ENCODE results near the gene MOV10L1. TPM values are rescaled to one million over a fixed set of nuclear protein-coding genes. Genes with fewer than 3 reads are reported as not detected.

The MOV10L1 gene
- total RNA-seq, 1 donor from 2014 or later = 3.5 TPM

DNA sequence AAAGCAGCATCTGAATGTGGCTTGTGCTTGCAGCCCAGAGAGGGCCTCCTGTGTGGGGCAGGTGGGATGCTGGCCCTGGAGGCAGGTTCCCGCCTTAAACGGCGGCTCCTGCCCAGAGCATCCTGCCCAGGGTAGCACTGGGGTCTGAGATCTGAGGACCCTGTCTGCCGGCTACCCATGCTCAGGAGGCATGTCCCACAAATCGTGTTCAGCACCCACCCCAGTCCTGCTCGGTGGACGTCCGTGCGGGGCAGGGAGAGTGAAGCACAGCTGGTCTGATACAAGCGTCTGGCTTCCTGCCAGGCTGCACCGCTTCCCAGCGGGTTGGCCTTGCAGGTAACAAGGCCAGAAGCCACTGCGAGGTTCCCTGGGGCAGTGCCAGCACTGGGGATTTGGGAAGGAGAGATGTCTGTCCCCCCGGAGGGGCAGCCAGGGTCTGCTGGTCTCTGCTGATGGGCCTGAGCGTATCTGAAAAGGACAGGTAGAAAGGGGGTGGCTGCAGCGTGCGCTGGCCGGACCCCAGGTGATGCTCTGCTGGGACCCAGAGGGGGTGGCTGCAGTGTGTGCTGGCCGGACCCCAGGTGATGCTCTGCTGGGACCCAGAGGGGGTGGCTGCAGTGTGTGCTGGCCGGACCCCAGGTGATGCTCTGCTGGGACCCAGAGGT, 99.5 kb downstream of the MOV10L1 start:
- Mint-ChIP-seq H3K36me3 (no peaks in the 10 kb centered on the region), H3K4me1 (peaks cover 29% of the 10 kb centered on the region), H3K4me3 (peak overlapping the region; percentile 15), H3K27ac (peak overlapping the region; percentile 50), H3K27me3 (ENCODE audit: low read depth) (no peaks in the 10 kb centered on the region), H3K9me3 (no peaks in the 10 kb centered on the region)
- no peak for DNase-seq (ENCODE audit: low spot score in 2 of 2, unreplicated experiment in 2 of 2)
- TF ChIP-seq, protein P1, sequence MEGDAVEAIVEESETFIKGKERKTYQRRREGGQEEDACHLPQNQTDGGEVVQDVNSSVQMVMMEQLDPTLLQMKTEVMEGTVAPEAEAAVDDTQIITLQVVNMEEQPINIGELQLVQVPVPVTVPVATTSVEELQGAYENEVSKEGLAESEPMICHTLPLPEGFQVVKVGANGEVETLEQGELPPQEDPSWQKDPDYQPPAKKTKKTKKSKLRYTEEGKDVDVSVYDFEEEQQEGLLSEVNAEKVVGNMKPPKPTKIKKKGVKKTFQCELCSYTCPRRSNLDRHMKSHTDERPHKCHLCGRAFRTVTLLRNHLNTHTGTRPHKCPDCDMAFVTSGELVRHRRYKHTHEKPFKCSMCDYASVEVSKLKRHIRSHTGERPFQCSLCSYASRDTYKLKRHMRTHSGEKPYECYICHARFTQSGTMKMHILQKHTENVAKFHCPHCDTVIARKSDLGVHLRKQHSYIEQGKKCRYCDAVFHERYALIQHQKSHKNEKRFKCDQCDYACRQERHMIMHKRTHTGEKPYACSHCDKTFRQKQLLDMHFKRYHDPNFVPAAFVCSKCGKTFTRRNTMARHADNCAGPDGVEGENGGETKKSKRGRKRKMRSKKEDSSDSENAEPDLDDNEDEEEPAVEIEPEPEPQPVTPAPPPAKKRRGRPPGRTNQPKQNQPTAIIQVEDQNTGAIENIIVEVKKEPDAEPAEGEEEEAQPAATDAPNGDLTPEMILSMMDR (IDR thresholded peaks at IDR 0.05; ENCODE audit: unreplicated experiment) = no peak

DNA sequence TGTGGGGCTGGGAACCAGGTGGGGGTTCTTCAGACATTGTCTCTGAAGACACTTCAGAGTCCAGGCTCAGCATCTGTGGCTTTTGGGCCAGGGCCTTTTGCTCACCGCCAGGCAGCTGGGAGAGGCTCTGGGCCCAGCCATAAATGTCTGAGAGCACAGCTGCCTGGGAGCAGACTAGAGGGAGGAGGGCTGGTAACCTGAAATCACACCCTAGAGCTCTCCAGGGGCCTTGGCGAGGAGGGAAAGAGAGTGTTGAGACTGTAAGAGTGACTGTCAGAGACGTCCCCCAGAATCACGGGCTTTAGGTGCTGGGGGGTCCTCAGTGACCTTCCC, 100.0 kb downstream of the MOV10L1 start:
- TF ChIP-seq, protein P1 (IDR thresholded peaks at IDR 0.05; ENCODE audit: unreplicated experiment) = no peak
- peaks cover 25% of the 10 kb centered on the region for H3K4me1 Mint-ChIP-seq
- peak overlapping the region; percentile 53 for H3K4me3 Mint-ChIP-seq
- no peaks in the 10 kb centered on the region for H3K36me3 Mint-ChIP-seq
- H3K27ac Mint-ChIP-seq = peak overlapping the region; percentile 89
- no peaks in the 10 kb centered on the region for H3K27me3 Mint-ChIP-seq (ENCODE audit: low read depth)
- H3K9me3 Mint-ChIP-seq = no peaks in the 10 kb centered on the region
- DNase-seq (ENCODE audit: low spot score in 2 of 2, unreplicated experiment in 2 of 2) = no peak

DNA sequence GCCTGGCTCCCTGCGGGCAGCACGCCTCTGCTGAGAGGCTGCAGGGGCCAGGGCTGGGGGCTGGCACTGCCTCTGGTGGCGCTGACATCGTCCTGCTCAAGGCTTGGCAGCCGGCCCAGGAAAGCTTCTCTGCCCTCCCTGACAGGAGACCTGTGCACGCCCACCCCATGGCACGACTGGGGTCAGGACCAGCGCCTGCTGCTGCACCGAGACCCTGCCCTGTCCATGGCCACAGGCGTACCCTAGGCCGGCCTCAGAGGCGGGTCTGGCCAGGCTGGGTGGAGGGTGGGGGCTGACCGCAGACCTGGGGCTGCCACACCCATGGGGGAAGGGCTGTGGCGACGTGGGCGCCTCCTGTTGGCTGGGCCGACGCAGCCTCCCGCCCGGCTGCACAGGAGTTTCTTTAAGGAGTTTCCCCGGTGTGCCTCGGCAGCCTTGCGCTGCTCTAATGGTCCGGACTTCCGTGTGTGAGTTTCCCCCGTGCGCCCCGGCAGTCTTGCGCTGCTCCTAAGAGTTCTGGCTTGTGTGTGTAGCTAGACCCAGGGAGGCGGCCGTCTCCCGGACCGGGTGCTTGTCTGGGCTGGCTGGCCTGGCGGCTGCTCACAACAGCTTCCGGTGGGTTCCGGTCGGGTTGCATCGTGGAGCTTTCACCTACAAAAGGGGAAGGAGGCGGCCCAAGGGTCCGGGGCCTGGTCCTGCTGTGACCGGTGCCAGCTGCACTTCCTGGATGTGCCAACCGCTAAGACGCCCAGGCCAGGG, 100.6 kb downstream of the MOV10L1 start:
- peak overlapping the region; percentile 43 for H3K27ac Mint-ChIP-seq
- TF ChIP-seq, protein P1 (IDR thresholded peaks at IDR 0.05; ENCODE audit: unreplicated experiment) = peak; percentile 16
- peak overlapping the region; percentile 55 for H3K4me3 Mint-ChIP-seq
- peak in 1 of 2 experiments; percentile 70 for DNase-seq (ENCODE audit: low spot score in 2 of 2, unreplicated experiment in 2 of 2)
- no peaks in the 10 kb centered on the region for H3K27me3 Mint-ChIP-seq (ENCODE audit: low read depth)
- no peaks in the 10 kb centered on the region for H3K36me3 Mint-ChIP-seq
- H3K9me3 Mint-ChIP-seq = no peaks in the 10 kb centered on the region
- peaks cover 25% of the 10 kb centered on the region for H3K4me1 Mint-ChIP-seq

DNA sequence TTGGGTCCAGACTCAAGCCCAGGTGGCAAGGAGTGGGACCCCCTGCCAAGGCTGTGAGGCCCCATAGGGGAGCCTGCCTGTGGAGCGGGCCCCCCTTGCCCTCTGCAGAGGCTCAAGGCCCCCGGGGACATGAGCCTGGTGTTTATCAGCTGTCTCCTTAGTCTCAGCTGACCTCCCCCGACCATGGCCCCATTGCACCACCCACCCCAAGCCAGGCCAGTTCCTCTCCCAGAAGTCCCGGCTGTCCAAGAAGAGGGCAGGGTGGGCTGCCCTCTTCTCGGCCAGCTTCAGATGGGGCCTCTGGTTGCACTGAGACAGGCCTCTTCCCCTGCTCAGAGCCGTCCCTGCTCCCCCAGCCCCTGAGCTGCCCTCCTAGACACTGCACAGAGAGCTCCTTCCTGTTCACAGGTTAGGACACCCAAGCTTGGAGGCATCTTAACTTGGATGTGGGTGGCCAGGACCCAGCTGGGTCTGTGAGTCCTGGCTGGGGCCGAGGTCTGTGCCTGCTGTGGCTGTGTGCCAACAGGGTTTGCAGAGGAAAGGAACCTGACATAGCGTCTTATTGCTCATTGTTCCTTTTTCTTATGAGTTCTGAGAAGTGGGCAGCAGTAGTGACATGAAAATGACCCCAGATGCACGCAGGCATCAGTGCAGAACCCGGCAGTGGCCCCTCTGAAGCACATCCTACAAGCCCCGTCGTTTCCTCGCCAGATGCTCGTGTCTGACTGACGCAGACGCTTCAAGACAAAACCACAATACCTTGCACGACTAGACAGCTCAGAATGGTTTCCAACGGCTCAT, 101.3 kb downstream of the MOV10L1 start:
- Mint-ChIP-seq H3K27me3 (ENCODE audit: low read depth) (no peaks in the 10 kb centered on the region), H3K4me1 (peaks cover 23% of the 10 kb centered on the region), H3K4me3 (peak overlapping the region; percentile 55), H3K9me3 (no peaks in the 10 kb centered on the region), H3K36me3 (no peaks in the 10 kb centered on the region), H3K27ac (peak overlapping the region; percentile 87)
- TF ChIP-seq, protein P1 (IDR thresholded peaks at IDR 0.05; ENCODE audit: unreplicated experiment) = no peak
- DNase-seq (ENCODE audit: low spot score in 2 of 2, unreplicated experiment in 2 of 2) = no peak

DNA sequence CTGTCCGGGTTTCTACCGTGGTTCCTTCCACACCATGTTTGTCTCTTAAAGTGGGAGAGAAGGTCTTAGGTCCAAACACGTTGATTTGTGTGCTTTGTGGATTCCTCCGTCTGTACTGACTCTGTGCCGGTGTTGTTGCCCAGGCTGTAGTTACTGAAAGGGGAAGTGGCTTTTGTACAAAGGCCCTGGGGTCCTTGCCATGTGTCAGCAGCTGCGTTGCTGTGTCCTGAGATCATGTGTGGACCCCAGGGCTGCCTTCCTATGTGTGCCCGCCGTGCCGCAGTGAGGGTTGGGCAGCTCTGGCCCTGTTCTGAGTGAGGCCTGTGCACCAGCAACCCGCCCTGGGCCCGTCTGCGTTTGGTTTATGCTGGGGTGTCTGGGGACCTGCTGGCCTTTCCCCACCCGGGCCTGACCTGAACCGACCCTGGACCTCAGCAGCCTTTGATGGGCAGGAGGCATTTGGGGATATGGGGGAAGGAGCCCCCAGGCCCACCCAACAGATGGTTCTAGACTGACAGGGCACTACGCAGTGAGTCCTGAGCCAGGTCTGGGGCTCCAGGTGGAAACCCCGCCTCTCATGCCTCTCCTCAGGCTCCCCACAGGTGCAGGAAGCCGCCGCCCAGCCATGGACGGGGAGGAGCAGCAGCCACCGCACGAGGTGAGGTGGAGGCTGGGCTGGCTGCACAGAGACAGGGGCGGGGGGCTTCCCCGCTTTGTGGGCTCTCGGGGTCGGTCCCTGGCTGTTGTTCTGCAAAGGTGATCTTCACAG, 102.8 kb downstream of the MOV10L1 start:
- Mint-ChIP-seq H3K4me3 (no peak overlapping the region), H3K27ac (no peak overlapping the region), H3K27me3 (ENCODE audit: low read depth) (no peaks in the 10 kb centered on the region), H3K9me3 (no peaks in the 10 kb centered on the region), H3K4me1 (peaks cover 20% of the 10 kb centered on the region), H3K36me3 (no peaks in the 10 kb centered on the region)
- no peak for DNase-seq (ENCODE audit: low spot score in 2 of 2, unreplicated experiment in 2 of 2)
- TF ChIP-seq, protein P1 (IDR thresholded peaks at IDR 0.05; ENCODE audit: unreplicated experiment) = no peak

Measured in mesothelial cell of epicardium (in vitro differentiated cells).